Mucosa of rectum (tissue), 2 donors: ENCODE measurements around the gene N4BP2.
"Not testable (repeated sequence)": the region's sequence is repeated elsewhere in the genome, so short reads cannot be mapped to it uniquely, and the experiment has no call there.

Experiments
- H3K27ac ChIP-seq, 2 donors: one replicate each; pipeline ENCODE4 v1.7.0; 2013; ENCODE audit warnings: inconsistent platforms in 2 of 2, low read depth in 2 of 2, low read length in 2 of 2
- H3K27me3 ChIP-seq, 2 donors: one replicate each; pipeline ENCODE4 v1.7.0; 2013; ENCODE audit warnings: low read length in 2 of 2; ENCODE audit not compliant: control insufficient read depth in 2 of 2, insufficient read depth in 2 of 2
- H3K36me3 ChIP-seq, 2 donors: one replicate each; pipeline ENCODE4 v1.7.0; 2013; ENCODE audit warnings: low read length in 2 of 2; ENCODE audit not compliant: control insufficient read depth in 2 of 2, insufficient read depth in 2 of 2
- H3K4me1 ChIP-seq, 2 donors: one replicate each; pipeline ENCODE4 v1.7.0; 2013; ENCODE audit warnings: low read length in 2 of 2, mild to moderate bottlenecking in 1 of 2; ENCODE audit not compliant: control insufficient read depth in 2 of 2, insufficient read depth in 2 of 2
- H3K4me3 ChIP-seq, 2 donors: one replicate each; pipeline ENCODE4 v1.7.0; 2013; ENCODE audit warnings: low read length in 2 of 2
- H3K9ac ChIP-seq, 2 donors: one replicate each; pipeline ENCODE4 v1.7.0; 2013; ENCODE audit warnings: low read length in 2 of 2, low read depth in 1 of 2, mild to moderate bottlenecking in 1 of 2
- H3K9me3 ChIP-seq, 2 donors: one replicate each; pipeline ENCODE4 v1.7.0; 2013; ENCODE audit warnings: low read length in 2 of 2; ENCODE audit not compliant: control insufficient read depth in 2 of 2
- donor health status: healthy.
- donor health status: Normal muscosa, but diverticular disease.

The N4BP2 gene

GRCh38 chr4:40121515-40121914, 64.9 kb downstream of the N4BP2 start:
- H3K27ac ChIP-seq, result no peak overlapping the region
- no peaks in the 10 kb centered on the region for H3K27me3 ChIP-seq
- no peaks in the 10 kb centered on the region for H3K9me3 ChIP-seq
- no peak overlapping the region for H3K4me3 ChIP-seq
- H3K9ac ChIP-seq, result no peak overlapping the region
- peaks cover 0 to 3% of the 10 kb centered on the region in 2 donors for H3K36me3 ChIP-seq
- no peaks in the 10 kb centered on the region for H3K4me1 ChIP-seq

- no peak overlapping the region for H3K4me3 ChIP-seq
- H3K27me3 ChIP-seq, result no peaks in the 10 kb centered on the region
- H3K9ac ChIP-seq, result no peak overlapping the region
- no peak overlapping the region for H3K27ac ChIP-seq
- no peaks in the 10 kb centered on the region for H3K4me1 ChIP-seq
- H3K9me3 ChIP-seq, result no peaks in the 10 kb centered on the region
- peaks cover 3% of the 10 kb centered on the region in 2 donors for H3K36me3 ChIP-seq
Observed at GRCh38 chr4:40122941-40123340, 66.3 kb downstream of the N4BP2 start.

- H3K4me1 ChIP-seq, result no peaks in the 10 kb centered on the region
- no peak overlapping the region for H3K27ac ChIP-seq
- no peak overlapping the region for H3K9ac ChIP-seq
- H3K36me3 ChIP-seq, result peaks cover 3% of the 10 kb centered on the region in 2 donors
- no peaks in the 10 kb centered on the region for H3K9me3 ChIP-seq
- H3K27me3 ChIP-seq, result no peaks in the 10 kb centered on the region
- H3K4me3 ChIP-seq, result no peak overlapping the region
Observed at GRCh38 chr4:40124690-40125089, 68.0 kb downstream of the N4BP2 start.

- H3K9me3 ChIP-seq, result no peaks in the 10 kb centered on the region
- no peak overlapping the region for H3K4me3 ChIP-seq
- H3K36me3 ChIP-seq, result peaks cover 0 to 5% of the 10 kb centered on the region in 2 donors
- no peak overlapping the region for H3K9ac ChIP-seq
- H3K4me1 ChIP-seq, result no peaks in the 10 kb centered on the region
- H3K27ac ChIP-seq, result no peak overlapping the region
- H3K27me3 ChIP-seq, result no peaks in the 10 kb centered on the region
Observed at GRCh38 chr4:40130401-40131036, 73.9 kb downstream of the N4BP2 start.

GRCh38 chr4:40132816-40133215, 76.2 kb downstream of the N4BP2 start:
- Histone ChIP-seq H3K9me3 (no peaks in the 10 kb centered on the region), H3K27me3 (no peaks in the 10 kb centered on the region), H3K4me1 (no peaks in the 10 kb centered on the region), H3K9ac (no peak overlapping the region), H3K36me3 (peaks cover 0 to 3% of the 10 kb centered on the region in 2 donors), H3K4me3 (no peak overlapping the region), H3K27ac (no peak overlapping the region)

GRCh38 chr4:40134206-40134917, 77.7 kb downstream of the N4BP2 start:
- Histone ChIP-seq H3K4me1 (no peaks in the 10 kb centered on the region), H3K9me3 (no peaks in the 10 kb centered on the region), H3K9ac (no peak overlapping the region), H3K27ac (no peak overlapping the region), H3K27me3 (no peaks in the 10 kb centered on the region), H3K4me3 (no peak overlapping the region), H3K36me3 (peaks cover 0 to 3% of the 10 kb centered on the region in 2 donors)

- H3K4me1 ChIP-seq, H3K4me3 ChIP-seq, H3K9me3 ChIP-seq, H3K27me3 ChIP-seq, H3K9ac ChIP-seq, H3K36me3 ChIP-seq, H3K27ac ChIP-seq: not testable (repeated sequence)
Observed at GRCh38 chr4:40136202-40136601, 79.6 kb downstream of the N4BP2 start.

- Histone ChIP-seq H3K4me3 (no peak overlapping the region), H3K27ac (no peak overlapping the region), H3K9ac (no peak overlapping the region), H3K9me3 (no peaks in the 10 kb centered on the region), H3K27me3 (no peaks in the 10 kb centered on the region), H3K36me3 (peaks cover 3 to 5% of the 10 kb centered on the region in 2 donors), H3K4me1 (no peaks in the 10 kb centered on the region)
Observed at GRCh38 chr4:40140196-40140595, 83.5 kb downstream of the N4BP2 start.

GRCh38 chr4:40140597-40140996, 83.9 kb downstream of the N4BP2 start:
- not testable (repeated sequence) for H3K36me3 ChIP-seq, H3K9ac ChIP-seq, H3K27me3 ChIP-seq, H3K9me3 ChIP-seq, H3K4me1 ChIP-seq, H3K4me3 ChIP-seq, H3K27ac ChIP-seq

- H3K27ac ChIP-seq, result no peak overlapping the region
- H3K36me3 ChIP-seq, result peaks cover 3 to 5% of the 10 kb centered on the region in 2 donors
- peak overlapping the region in 1 of 2 donors; percentile 24 for H3K9ac ChIP-seq
- no peaks in the 10 kb centered on the region for H3K4me1 ChIP-seq
- H3K4me3 ChIP-seq, result no peak overlapping the region
- no peaks in the 10 kb centered on the region for H3K9me3 ChIP-seq
- H3K27me3 ChIP-seq, result no peaks in the 10 kb centered on the region
Observed at GRCh38 chr4:40143926-40144508, 87.4 kb downstream of the N4BP2 start.
